Measurements from ENCODE around the gene TRAF6. TPM values are rescaled to one million over a fixed set of nuclear protein-coding genes. Genes with fewer than 3 reads are reported as not detected.

The TRAF6 gene
- polyA plus RNA-seq, 1 experiment: 6.2 TPM

- no peak for DNase-seq (ENCODE audit: low read depth)
- Histone ChIP-seq H3K4me3 (ENCODE audit: low read depth, low read length) (no peak overlapping the region), H3K36me3 (ENCODE audit: control insufficient read depth, insufficient read depth, low read length) (peaks cover 6% of the 10 kb centered on the region), H3K27me3 (ENCODE audit: control insufficient read depth, insufficient read depth, low read length) (no peaks in the 10 kb centered on the region)
- POLR2A ChIA-PET: interaction anchor here (0.7 kb wide), 1 partner anchor 61 kb away, joined by 3 read pairs; no protein-coding TSS in a partner anchor
- CTCF ChIA-PET: interaction anchor here (0.7 to 5.0 kb wide), 26 partner anchors 9 to 452 kb away, joined by 3 to 63 read pairs (median 5); partner anchors contain the start of genes COMMD9, PRR5L and TRAF6
- no peak for TF ChIP-seq CTCF (IDR thresholded peaks at IDR 0.05; ENCODE audit: insufficient read depth, low read depth, low read length)
Measured at GRCh38 chr11:36493332-36493731, 16.7 kb downstream of the TRAF6 start.

- TF ChIP-seq CTCF (IDR thresholded peaks at IDR 0.05; ENCODE audit: insufficient read depth, low read depth, low read length): peak; percentile 78
- ChIA-PET CTCF (interaction anchor here (0.7 to 5.0 kb wide), 27 partner anchors 8 to 451 kb away, joined by 3 to 63 read pairs (median 5); partner anchors contain the start of genes COMMD9, PRR5L and TRAF6), POLR2A (interaction anchor here (0.7 kb wide), 1 partner anchor 61 kb away, joined by 3 read pairs; no protein-coding TSS in a partner anchor)
- no peak for DNase-seq (ENCODE audit: low read depth)
- peaks cover 6% of the 10 kb centered on the region for H3K36me3 ChIP-seq (ENCODE audit: control insufficient read depth, insufficient read depth, low read length)
- no peak overlapping the region for H3K4me3 ChIP-seq (ENCODE audit: low read depth, low read length)
- H3K27me3 ChIP-seq (ENCODE audit: control insufficient read depth, insufficient read depth, low read length): no peaks in the 10 kb centered on the region
Measured at GRCh38 chr11:36492724-36493304, 17.3 kb downstream of the TRAF6 start.

GRCh38 chr11:36490026-36490806, 19.9 kb downstream of the TRAF6 start:
- Histone ChIP-seq H3K36me3 (ENCODE audit: control insufficient read depth, insufficient read depth, low read length) (peaks cover 10% of the 10 kb centered on the region), H3K27me3 (ENCODE audit: control insufficient read depth, insufficient read depth, low read length) (no peaks in the 10 kb centered on the region), H3K4me3 (ENCODE audit: low read depth, low read length) (no peak overlapping the region)
- POLR2A ChIA-PET: no interaction called here
- DNase-seq (ENCODE audit: low read depth): no peak
- no peak for TF ChIP-seq CTCF (IDR thresholded peaks at IDR 0.05; ENCODE audit: insufficient read depth, low read depth, low read length)
- CTCF ChIA-PET: interaction anchor here (0.5 to 1.1 kb wide), 2 partner anchors 12 to 198 kb away, joined by 3 read pairs; no protein-coding TSS in a partner anchor

- no peaks in the 10 kb centered on the region for H3K27me3 ChIP-seq (ENCODE audit: control insufficient read depth, insufficient read depth, low read length)
- POLR2A ChIA-PET: interaction anchor here (0.6 to 1.1 kb wide), 3 partner anchors 18 to 239 kb away, joined by 3 to 7 read pairs (median 3); no protein-coding TSS in a partner anchor
- H3K4me3 ChIP-seq (ENCODE audit: low read depth, low read length): no peak overlapping the region
- no peak for DNase-seq (ENCODE audit: low read depth)
- CTCF ChIA-PET: interaction anchor here (0.7 to 2.5 kb wide), 6 partner anchors 9 to 666 kb away, joined by 3 to 19 read pairs (median 3); no protein-coding TSS in a partner anchor
- H3K36me3 ChIP-seq (ENCODE audit: control insufficient read depth, insufficient read depth, low read length): peaks cover 12% of the 10 kb centered on the region
- no peak for TF ChIP-seq CTCF (IDR thresholded peaks at IDR 0.05; ENCODE audit: insufficient read depth, low read depth, low read length)
Measured at GRCh38 chr11:36488096-36488495, 22.0 kb downstream of the TRAF6 start.

GRCh38 chr11:36487619-36488018, 22.5 kb downstream of the TRAF6 start:
- TF ChIP-seq CTCF (IDR thresholded peaks at IDR 0.05; ENCODE audit: insufficient read depth, low read depth, low read length): no peak
- Histone ChIP-seq H3K36me3 (ENCODE audit: control insufficient read depth, insufficient read depth, low read length) (peaks cover 12% of the 10 kb centered on the region), H3K4me3 (ENCODE audit: low read depth, low read length) (no peak overlapping the region), H3K27me3 (ENCODE audit: control insufficient read depth, insufficient read depth, low read length) (no peaks in the 10 kb centered on the region)
- ChIA-PET CTCF (interaction anchor here (0.9 to 2.5 kb wide), 4 partner anchors 9 to 666 kb away, joined by 3 to 19 read pairs (median 11); no protein-coding TSS in a partner anchor), POLR2A (interaction anchor here (0.6 to 1.1 kb wide), 3 partner anchors 18 to 238 kb away, joined by 3 to 7 read pairs (median 3); no protein-coding TSS in a partner anchor)
- no peak for DNase-seq (ENCODE audit: low read depth)

Data from BJ (cell line).